GM04504 (cell line): ENCODE data around the gene AKAP13.

Source experiments
- DNase-seq: peaks from one replicate; pipeline ENCODE4 v3.0.0-alpha.2; 2012; ENCODE audit warnings: low read depth

AKAP13 gene

DNA sequence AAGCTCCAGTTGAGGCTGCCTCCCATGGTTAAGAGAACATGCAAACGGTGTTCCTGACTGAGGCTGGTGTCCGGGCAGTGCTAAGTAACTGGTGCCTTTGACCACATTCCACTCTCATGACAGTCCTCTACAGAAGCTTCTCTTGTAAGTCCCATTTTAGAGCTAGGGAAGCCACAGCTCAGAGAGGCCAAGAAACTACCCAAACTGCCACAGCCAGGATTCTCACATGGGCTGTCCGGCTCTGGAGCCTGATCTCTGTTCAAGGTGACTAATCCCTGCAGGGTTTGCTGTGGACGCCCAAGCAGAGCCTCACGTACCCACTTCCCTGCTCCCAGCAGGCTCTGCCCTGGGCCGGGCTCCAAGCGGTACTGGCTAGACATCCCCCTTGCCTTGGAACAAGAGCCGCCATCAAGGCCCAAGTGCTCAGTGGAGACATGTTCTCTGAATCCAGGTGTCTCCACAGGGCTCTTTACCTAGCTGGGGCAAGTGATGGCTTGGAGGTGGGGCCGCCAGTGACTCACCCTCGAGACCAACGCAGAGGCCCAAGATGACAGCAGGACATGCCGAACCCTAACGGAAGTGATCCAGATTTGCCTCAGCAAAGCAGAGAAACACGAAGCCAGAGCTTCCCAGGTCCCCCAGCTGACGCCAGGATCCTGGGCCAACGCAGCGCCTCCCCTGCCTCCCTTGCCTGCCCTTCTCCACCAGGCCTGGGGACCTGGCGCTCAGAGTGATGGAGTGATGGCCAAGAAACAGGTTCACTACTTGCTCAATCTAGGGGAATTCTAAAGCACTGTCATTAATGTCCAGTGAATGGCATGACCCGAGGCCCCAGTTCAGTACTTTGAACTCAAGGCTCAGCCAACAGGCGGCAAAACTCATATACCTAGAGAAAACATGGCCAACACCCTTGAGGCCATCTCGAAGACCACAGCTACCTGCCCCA lies 390.0 kb downstream of the AKAP13 start:
- no peak for DNase-seq

DNA sequence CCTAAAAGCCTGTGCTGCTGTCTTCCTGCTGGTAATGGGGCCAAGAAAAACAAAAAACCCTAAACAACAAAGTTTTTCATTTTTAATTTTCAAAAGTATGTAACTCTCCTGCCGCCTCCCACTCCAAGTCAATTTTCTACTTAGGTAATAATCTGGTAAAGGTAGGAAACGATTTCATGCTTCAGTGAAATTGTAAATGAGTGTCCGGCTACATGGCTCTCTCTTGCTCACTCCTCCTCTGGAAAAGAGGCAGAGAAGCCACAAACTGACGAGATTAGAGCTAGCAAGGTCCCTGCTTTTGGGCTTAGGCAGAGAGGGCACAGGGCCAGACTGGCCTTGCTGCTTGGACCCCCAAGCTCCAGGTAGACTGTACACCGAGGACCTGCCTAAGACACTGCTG lies 390.9 kb downstream of the AKAP13 start:
- DNase-seq, result no peak

DNA sequence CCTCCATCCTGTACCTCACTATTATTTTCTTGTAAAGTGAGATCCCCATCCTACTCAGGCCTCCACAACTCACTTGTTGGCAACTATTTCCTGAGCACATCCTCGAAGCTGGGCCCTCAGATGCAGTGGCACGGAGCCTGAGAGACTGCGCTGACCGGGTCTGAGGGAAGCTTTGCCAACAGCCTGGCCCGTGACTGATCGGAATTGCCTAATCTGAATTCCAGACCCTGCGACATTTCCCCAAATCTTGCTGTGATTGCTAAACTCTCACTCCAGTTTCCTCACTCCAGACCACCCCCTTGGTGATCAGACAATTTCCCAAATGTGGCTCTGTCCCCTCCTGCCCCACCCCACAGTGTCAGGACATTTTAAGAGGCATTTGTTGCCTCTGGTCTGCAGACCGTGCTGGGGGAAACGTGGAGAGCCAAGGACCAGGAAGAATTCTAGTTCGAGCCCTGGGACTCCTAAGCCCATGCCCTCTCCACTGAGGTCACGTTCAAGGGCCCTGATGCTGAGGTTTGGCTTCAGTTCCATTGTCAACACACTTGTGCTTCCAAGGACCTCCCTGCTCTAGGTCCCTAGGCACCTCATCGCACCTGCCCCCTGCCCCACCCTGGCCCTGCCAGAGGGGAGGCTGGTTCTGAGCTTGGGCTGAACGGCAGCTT lies 391.5 kb downstream of the AKAP13 start:
- no peak for DNase-seq

DNA sequence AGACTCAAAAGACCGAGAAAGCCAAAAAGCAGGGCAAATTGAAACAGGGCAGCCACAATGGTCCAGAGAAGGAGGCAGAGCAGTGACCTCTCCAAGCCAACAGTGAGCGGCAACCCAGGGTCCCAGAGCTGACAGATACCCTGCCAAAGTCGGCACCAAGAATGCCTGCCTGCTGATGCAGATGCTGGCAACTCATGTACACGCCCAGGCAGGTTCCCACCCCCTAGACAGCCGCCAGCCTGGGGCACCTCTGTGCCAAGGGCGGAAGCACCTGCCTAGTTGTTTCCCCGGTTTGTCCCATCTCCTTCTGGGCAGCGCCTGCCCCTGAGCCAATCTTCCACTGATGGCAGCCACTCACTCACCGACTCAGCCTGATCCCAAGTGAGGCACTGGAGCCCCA lies 392.3 kb downstream of the AKAP13 start:
- DNase-seq, result no peak

DNA sequence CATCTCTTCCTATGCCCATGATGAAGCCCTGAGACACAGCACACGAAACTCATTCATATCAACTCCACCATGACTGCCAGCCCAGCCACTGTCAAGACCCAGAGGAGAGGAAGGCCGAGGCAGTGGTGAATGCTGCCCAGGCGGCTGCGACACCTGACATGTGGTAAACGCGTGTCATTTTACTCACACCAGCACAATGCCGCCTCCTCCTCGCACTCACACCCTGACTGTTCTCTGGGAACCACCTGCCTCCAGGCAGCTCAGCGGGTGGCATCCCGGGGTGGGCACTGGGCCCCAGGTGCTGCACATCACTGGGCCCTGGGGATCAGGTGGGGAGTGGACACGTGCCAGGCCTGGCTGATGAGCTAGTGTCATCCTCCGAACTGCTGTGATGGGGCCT lies 392.8 kb downstream of the AKAP13 start:
- DNase-seq, result no peak

DNA sequence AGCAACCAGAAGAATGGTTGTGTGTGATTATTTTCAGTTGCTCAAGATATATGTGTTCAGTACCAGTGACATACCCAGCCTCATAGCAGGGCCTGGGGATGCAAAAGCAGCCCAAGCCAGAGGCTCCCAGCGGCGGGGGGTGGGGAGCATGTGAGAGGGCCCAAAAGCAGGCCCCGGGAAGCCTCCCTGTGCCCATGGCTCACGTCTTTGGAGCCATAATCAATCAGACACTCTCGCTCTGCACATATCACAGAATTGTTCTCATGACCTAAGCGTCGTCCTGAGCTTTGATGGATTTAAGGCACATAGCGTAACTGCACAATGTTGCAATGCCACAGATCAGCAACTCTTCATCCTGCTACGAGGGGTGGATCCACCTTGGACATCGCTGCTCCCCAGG lies 393.6 kb downstream of the AKAP13 start:
- no peak for DNase-seq

DNA sequence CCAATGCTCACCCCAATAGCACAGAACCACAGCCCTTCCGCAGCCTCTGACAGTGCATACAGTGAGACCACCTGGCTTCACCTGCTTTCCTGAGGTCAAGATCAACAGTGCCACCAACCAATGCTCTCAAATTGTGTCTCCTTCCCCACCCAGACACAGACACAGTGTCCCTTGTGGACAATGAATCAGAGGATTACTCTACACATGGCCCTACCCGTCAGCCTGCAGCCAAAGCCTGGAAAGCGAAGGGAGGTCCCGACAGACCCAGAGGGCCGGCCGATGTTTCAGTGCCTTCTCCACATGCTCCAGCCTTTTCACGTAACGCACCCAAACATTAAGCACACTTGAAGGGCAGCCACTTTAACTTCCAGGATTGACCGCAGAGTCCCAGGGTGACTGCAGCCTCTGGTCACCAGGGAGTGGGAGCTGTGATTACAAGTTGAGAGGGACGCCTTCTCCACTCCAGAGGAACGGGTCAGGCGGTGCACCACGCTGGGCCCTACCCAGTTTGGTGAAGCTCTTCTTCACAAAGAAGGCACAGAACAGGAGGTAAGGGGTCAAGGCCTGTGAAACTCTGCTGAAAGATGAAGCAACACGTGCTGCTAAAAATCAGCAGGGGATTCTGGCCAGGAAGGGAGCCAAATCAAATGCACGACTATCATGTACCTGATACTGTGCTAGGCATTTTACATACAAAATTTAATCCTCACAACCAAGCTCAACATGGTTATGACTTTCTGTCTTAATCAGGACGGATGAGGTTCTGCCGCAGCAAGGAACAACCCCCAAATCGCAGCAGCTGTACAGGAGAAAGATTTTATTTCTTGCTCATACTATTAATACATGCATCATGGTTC lies 397.1 kb downstream of the AKAP13 start:
- no peak for DNase-seq

DNA sequence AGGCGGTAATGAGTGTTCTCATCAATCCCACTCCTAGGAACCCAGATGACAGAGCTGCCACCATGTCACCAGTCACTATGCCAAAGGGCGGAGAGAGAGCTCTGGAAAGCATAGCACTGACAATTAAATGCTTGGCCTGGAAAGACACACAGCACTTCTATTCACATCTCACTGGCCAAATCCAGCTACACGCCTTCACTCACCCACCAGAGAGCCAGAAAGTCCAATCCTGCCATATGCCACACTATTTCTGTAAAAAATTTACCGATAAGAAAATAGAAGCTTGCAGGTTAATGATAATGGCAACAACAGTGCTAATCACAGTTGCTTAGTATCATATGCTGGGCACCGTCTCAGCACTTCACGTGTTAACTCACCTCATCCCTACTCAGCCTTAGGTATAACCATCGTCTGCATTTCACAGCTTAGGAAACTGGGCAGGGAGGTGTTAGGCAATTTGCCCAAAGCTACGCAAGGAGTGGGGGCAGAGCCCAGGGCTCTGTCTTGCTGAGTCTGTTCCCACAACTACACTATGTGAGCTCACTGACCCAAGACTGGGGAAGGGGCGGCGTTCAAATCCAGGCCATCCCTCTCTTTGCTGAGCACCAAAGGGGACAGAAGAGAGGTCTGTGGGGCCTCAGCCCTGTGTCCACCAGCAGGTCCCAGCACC lies 397.8 kb downstream of the AKAP13 start:
- DNase-seq, result no peak

DNA sequence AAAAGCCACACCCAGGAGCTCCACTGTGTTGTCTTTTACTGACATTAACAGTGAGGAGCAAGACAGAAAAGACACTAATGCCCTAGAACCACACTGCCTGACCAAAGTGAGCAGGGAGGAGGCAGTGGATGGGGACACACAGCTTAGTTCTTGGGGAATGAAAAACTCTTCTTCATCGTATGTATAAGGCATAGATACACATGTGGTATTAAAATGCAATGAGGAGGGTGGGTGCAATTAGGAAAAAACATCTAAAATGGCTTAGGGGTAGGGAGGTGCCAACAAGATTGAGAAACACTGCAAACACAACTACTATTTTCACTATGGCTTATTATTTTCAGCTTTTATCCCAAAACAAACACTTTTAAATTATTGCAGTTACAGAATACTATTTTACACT lies 398.8 kb downstream of the AKAP13 start:
- DNase-seq, result no peak

DNA sequence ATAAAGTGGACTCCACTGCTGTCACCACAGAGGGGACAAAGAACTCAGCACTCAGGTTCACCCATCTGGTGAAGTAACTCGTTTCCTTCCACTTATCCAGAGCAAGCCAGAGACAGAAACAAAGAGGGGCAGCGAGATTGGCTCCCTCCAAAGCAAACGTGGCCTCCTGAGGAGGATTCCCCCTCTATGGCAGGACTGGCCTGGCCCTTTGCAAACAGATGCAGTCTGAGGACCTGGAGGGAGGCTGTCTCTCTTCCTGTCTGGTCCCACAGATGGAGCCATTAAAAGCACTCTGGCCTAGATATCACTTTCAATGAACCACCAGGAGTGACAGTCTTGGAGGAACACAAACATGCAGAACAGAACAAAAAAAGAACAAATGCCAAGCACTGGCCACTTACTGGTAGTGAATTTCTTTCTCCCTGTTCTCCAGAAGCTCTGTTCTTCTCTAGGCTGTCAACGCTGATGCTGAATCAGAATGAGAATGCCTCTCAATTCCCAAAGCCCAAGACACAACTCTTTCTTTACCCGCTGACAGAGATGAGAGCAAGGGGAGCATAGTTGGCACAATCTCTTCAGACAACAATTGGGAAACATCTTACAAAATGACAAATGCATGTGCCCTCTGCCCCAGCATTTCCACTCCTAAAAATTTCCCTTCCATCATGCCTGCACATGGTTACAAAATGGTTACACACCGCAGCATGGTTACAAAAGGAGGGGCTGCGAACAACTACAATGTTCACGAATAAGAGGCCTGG lies 400.0 kb downstream of the AKAP13 start:
- no peak for DNase-seq

DNA sequence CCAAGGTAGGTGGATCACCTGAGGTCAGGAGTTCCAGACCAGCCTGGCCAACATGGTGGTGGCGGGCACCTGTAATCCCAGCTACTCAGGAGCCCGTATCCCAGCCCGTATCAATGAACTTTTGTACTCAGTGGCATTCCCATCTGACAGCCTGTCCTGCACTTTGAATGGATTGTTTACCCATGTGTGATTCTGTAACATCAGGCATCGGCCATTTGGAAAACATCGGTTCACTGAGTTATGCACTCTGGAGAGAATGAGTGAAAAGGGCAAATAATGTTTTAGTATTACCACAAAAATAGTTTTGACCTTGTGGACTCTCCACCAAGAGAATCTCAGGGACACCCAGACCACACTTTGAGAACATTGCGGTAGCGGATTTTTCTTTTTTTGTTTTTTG lies 400.7 kb downstream of the AKAP13 start:
- no peak for DNase-seq

DNA sequence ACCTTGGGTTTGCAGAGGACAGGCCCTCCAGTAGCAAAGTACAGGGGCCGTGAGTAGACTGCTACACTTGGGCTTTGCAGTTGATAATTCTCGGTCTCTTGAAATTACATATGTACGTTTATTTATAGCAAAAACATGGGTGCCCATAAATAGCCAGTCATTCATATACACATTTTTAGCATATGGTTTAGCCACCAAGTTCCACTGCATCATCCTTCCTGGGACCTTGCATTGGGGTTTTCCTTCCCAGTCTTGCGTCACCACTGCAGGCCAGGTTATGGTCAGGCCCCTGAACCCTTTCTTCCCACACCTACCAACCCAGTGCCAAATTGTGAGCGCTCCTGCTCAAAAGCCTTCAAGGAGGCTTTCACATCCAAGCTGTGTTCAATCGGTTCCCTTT lies 401.7 kb downstream of the AKAP13 start:
- no peak for DNase-seq

DNA sequence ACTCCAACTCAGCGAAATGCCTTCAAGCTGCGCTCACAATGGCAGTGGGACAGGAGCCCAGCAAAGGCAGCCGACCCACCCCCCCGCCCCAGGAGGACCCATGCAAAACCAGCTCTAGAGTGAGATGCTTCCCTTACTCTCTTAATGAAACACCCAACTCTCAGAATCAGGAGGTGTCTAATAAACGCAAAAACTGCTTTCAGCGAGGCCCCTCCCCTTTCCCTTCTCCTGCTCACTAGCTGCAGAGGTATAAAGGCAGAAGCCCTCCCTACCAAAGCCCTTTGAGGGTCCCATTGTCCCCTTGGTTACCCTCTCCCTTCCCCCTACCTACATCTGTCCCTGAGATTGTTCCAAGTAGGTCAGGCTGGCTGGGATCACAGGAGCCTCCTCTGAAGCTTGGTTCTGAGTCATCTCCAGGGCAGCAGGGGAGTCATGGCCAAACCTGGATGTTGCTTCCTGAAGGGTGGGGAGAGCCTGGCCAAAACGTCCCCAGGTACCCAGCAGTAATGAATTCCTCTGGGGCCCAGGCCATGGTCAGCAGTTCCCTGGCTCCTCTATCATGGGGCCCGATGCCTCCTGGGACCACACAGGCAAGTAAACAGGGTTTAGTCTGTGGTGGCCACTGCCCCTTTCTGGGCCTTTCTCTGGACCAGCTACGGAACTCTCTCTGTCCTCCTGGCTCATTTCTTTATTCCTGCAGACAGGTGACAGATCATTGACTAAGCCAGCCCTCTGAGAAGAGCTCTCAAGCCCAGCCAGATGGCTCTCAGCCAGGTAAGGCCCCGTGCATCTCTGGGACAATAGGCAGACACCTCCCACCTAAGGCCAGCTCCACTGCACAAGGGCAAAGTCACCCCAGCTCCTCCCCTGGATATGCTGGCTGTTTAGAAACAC lies 405.7 kb downstream of the AKAP13 start:
- DNase-seq, result no peak

DNA sequence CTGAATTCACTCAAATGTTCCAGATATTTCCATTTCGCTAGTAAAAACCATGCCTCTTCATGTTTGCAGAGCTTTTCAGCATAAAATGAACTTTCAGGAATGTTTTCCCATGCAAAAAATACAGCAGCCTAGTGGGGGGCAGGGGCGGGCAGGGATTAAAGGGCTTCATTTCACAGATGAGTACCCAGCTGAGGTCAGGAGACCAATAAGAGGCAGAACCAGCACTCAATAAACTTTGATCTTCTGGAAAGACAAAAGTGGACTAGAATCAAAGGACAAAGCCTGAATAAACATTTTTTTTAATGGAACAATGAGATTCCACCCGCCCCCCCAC lies 406.3 kb downstream of the AKAP13 start:
- DNase-seq, result no peak

DNA sequence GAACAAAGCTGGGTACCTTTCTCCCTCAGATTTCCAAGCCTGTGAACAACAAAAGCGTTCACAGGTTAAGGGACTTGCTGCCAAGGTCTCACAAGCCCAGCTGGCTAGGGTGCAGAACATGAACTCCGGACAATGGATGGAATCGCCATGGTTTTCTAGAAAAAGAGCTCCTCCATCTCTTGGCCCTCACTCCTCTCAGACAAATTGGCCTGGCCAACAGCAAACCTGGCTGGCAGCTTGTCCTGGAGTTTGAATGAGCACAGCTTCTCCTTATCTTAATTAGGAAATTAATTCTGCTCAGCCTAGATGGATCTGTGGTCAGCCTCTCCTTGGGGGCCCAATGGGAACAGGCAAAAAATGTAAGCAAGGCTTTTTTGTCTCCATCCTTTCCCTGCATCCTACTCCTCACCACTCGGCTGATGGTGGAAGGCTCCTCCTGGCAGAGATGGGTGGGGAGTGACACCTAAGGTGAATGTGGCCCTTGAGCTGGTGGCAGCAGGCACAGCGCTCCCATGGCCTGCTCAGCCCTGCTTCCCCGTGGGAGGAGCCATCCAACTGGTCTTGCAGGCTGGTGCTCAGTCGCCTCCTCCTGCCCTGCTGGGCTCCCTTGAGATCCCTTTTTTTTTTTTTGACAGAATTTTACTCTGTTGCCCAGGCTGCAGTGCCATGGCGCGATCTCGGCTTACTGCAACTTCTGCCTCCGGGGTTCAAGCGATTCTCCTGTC lies 408.5 kb downstream of the AKAP13 start:
- DNase-seq, result no peak

DNA sequence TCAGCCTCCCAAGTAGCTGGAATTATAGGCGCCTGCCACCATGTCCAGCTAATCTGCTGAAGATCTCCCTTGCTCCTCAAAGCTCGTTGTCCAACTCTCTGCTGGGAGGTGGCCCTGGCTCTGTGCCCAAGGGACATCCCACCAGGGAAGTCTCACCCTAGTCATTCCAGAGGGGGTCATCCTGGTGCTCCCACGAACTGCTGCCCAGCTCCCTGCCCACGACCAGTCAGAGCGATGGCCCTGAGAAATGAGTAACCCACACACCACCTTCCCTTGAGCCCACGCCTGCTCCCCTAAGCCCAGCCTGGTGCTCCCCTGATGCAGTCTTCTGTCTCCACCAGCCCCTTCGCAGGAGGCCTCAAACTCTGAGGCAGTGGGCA lies 409.1 kb downstream of the AKAP13 start:
- no peak for DNase-seq

DNA sequence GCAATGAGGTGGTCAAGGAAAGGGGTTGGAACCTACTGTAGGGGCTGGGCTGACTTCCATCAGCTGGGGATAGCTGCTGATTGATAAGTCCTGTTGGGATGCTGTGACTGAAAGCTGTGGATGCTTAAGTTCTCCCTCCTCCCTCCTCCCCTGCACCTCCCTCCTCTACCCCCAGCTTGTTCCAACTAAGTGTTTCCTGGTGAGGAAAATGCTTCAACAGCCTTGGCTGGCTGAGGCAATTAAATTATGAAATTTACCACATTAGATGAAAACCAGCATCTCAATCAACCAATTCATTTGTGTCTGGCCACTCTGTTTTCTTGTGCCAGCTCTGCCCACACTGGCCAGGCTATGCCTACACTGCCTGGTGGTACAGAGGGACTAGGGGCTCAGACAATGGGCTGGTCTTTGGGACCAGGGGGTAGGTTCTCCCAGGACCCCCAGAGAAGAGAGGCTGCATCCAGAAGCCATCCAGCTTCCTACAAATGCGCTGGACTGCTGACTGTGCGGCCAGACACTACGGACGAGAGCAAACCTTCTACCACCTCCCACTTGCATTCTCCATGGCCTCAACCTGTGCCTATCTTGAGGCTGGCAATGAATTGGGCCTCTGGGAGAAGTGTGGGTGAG lies 411.8 kb downstream of the AKAP13 start:
- DNase-seq, result no peak

DNA sequence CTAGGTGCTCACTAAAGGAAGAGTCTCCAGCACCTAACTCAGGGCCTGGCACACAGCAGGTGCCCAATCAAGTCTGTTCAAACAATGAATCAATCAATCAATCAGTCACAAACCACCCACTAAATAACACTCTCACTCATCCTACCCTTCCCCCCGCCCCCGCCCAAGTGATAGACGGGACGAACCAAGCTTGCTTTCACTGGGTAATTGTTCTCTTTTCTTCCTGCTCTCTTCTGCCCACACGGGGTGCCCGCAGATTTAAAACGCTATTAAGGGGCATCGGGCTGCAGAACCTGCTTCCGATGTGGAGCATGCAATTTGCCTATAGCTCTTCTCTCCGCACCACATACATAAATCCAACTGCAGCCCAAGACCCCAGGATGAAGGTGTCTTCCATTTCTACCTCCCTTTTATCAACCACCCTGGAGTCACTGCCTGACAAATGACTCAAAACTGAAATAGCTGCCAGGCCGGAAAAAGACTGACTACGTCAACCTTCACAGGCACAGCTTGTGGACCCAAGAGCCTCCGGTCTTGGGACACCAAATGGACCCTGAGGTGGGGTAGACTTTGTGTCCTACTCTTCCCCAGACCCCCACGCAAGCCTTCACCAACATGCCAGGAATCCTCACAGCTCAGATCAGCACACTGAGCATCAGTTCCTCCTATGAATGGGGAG lies 412.6 kb downstream of the AKAP13 start:
- no peak for DNase-seq
